RWPE1 (cell line): ENCODE data around the gene TRIP10.

Source experiments
- CTCF ChIA-PET: fragments of 350-600 bp; sonication (Branson Sonifier 250); formaldehyde crosslinking; extraction: SDS; loops from one replicate; lab custom pipeline; 2021; lab: Yijun Ruan, JAX
- POLR2A ChIA-PET: fragments of 400-600 bp; formaldehyde crosslinking; extraction: SDS; loops from one replicate; lab custom pipeline; 2020; ENCODE audit warnings: antibody characterized with exemption; ENCODE audit not compliant: low non-redundant PET; lab: Yijun Ruan, JAX
- DNase-seq: peaks from one replicate; pipeline ENCODE4 v3.0.0; 2012; ENCODE audit warnings: low spot score
- H3K27ac ChIP-seq: fragments of 450-650 bp; 2 replicates; pipeline ENCODE4 v1.5.1; 2017
- TF ChIP-seq, protein P1 (sequence below): fragments of 450-650 bp; conservative IDR thresholded peaks from 2 replicates; pipeline ENCODE4 v1.5.1; 2017; ENCODE audit warnings: low read depth, mild to moderate bottlenecking

The TRIP10 gene

DNA sequence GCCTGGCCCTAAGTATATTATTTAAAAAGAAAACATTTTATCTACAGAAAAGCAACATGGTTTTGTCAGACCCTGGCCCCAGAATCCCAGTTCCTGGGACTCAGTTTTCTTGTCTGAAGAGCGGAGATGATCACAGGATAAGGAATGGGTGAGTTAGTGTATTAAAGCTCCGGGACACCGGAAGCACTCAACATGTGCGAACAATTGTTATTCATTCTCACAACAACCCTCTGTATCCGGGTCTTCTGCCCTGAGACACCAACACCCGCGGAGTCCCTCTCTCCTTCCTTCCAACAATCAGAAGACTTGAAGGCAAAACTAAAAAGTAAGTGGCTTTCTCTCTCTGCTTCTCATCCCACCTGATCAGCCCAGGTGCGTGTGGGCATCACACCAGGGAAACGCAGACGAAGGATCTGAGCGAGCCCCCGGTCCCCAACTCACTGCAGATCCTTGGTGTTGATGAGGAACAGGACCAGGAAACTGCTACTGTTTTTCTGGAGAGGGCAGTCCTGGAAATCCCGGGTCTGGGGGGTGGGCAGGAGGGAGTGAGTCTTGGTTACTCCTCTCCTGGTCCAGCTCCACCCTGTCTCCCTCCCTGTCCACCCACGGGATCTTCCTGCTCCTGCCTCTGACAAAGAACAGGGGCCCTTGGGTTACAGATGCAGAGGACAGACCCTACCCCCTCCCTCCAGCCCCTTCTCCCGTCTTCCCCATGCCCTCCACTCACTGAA lies 4.1 kb upstream of the TRIP10 start:
- POLR2A ChIA-PET, result no interaction called here
- TF ChIP-seq, protein P1, sequence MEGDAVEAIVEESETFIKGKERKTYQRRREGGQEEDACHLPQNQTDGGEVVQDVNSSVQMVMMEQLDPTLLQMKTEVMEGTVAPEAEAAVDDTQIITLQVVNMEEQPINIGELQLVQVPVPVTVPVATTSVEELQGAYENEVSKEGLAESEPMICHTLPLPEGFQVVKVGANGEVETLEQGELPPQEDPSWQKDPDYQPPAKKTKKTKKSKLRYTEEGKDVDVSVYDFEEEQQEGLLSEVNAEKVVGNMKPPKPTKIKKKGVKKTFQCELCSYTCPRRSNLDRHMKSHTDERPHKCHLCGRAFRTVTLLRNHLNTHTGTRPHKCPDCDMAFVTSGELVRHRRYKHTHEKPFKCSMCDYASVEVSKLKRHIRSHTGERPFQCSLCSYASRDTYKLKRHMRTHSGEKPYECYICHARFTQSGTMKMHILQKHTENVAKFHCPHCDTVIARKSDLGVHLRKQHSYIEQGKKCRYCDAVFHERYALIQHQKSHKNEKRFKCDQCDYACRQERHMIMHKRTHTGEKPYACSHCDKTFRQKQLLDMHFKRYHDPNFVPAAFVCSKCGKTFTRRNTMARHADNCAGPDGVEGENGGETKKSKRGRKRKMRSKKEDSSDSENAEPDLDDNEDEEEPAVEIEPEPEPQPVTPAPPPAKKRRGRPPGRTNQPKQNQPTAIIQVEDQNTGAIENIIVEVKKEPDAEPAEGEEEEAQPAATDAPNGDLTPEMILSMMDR, result no peak
- H3K27ac ChIP-seq, result peak overlapping the region; percentile 98
- CTCF ChIA-PET, result interaction anchor here (1.1 kb wide), 1 partner anchor 128 kb away, joined by 4 read pairs; no protein-coding TSS in a partner anchor
- no peak for DNase-seq

DNA sequence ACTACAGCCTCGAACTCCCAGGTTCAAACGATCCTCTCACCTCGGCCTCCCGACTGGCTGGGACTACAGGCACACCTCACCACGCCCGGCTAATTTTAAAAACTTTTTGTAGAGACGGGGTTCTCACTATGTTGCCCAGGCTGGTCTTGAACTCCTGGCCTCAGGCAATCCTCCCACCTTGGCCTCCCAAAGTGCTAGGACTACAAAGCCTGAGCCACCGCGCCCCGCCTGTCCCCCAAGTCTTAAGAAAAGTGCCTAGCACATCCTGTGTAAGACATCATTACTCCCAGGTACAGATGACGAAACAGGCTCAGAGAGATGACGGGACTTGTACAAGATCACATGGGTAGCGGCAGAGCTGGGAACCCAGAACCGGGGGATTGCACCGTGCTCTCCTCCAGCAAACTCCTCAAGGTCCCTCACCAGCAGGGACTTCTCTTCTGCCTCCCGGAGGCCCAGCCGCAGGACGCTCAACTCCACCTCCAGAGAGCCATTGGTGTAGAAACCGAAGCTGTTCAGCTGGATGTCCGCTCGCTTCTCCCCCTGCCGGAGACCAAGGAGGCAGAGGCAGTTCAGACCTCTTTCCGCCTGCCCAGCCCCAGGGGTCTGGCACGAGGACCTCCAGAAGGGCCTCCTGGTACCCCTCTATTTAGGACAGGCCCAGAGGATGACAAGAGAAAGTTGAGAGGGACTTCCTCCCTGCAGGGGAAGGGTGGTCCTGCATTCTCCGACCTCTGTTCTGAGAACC lies 3.1 kb upstream of the TRIP10 start:
- DNase-seq, result peak; percentile 68
- peak overlapping the region; percentile 98 for H3K27ac ChIP-seq
- ChIA-PET POLR2A (no interaction called here), CTCF (interaction anchor here (0.5 to 1.1 kb wide), 11 partner anchors 79 to 537 kb away, joined by 3 to 11 read pairs (median 4); no protein-coding TSS in a partner anchor)
- TF ChIP-seq, protein P1, result peak; percentile 68

DNA sequence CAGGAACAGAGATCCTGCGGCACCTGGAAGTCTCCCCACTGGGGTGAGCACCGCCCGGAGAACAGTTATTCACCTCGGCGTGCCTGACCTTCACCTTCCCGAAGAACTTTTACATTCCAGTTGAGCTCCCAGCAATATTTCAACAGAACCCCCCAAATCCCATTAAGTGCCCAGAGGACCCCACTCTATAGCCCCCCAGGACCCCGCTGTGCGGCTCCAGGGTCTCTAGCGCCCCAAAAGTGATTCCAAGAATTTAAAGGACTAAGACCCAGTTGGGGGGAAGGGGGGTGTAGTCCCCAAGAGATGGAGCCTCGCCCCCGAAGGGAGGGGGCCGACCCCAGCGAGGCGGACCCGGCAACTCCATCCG lies 2.6 kb upstream of the TRIP10 start:
- TF ChIP-seq, protein P1, result peak; percentile 18; the same call in 1 of the 2 replicates
- CTCF ChIA-PET, result interaction anchor here (0.5 to 1.0 kb wide), 7 partner anchors 79 to 615 kb away, joined by 3 to 11 read pairs (median 4); no protein-coding TSS in a partner anchor
- no peak for DNase-seq
- POLR2A ChIA-PET, result no interaction called here
- H3K27ac ChIP-seq, result peak overlapping the region; percentile 98

DNA sequence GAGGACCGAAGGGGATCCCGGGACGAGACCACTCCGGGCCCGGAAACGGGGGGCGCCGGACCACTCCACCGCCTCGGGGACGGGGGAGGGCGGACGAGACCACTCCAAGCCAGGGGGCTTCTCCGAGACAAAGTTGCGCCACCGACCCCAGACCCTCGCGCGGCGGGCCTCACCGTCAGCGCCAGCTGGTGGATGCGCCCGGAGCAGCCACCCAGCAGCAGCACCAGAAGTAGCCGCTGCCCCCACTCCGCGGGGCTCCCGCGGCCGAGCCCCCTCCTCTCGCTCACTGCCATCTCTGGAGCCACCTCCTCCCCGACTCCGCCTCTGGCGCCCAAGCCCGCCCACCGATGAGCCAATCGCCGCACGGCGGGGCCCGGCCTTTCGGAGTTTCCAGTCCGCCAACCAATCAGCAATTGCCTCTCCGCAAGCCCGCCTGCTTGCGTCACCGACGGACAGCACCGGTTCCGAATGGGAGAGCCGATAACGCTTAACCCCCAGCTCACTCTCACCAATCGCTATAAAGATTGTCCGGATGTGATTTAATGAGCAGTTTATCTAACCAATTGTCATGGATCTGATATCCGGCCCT lies 2.1 kb upstream of the TRIP10 start, which contains the start of gene GPR108:
TSS of gene GPR108 (minus strand) at position 297 of the 589 bp plus-strand sequence. CDS start at position 293, 4 bp downstream.
- ChIA-PET POLR2A (interaction anchor here (1.1 kb wide), 1 partner anchor 30 kb away, joined by 3 read pairs; the partner anchor contains the start of gene SH2D3A), CTCF (interaction anchor here (0.6 to 1.9 kb wide), 6 partner anchors 30 to 615 kb away, joined by 3 to 19 read pairs (median 4); partner anchors contain the start of gene SH2D3A)
- H3K27ac ChIP-seq, result peak within 1 kb of the TSS; percentile 98
- TF ChIP-seq, protein P1, result no peak
- DNase-seq, result peak; percentile 100

DNA sequence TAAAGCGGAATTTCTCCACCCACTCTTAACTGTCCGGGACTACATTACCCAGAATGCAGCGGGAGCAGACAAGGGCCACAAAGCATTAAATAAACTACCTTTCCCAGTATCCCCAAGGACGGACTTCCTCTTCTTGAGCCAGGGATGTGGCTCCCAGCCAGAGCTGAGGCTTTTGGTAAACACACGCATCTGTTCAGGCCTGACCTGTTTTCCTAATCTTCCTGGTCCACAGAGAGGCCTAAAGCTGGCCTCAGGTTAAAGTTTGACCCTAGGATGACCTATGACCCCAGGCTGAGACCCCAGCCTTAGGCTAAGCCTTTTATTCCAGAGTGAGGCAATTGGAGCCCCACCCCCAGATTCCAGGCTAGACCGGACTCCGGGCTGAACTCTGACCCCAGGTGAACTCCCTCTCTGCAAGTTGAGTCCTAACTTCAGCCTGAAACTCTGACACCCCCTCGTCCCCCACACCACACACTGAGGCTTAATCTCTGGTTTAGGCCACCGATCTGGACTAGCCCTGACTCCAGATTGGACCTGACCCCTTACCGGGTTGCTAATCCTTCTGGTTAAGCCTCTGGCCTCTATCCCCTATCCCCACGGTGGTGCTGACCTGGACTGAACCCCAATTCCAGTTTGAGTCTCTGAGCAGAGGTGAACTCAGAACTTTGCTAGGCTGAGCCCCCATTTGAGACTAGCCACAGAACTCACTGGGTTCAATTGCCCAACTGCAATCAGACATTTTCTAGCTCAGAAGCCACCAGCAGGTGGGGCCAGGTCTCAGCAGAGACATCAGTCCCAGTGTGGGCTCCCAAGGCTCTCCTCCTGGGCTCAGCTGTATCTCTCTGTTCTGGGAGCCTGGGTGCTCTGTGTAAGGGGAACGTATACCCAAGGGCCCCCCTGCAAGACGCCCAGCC lies 1.4 kb upstream of the TRIP10 start:
- ChIA-PET POLR2A (interaction anchor here (1.1 kb wide), 1 partner anchor 29 kb away, joined by 3 read pairs; the partner anchor contains the start of gene SH2D3A), CTCF (interaction anchor here (0.5 to 1.9 kb wide), 9 partner anchors 29 to 502 kb away, joined by 3 to 19 read pairs (median 4); partner anchors contain the start of gene SH2D3A)
- TF ChIP-seq, protein P1, result peak; percentile 72
- peak; percentile 75 for DNase-seq
- peak overlapping the region; percentile 98 for H3K27ac ChIP-seq
